ENCODE data around the gene AMBRA1.

AMBRA1 gene

DNA sequence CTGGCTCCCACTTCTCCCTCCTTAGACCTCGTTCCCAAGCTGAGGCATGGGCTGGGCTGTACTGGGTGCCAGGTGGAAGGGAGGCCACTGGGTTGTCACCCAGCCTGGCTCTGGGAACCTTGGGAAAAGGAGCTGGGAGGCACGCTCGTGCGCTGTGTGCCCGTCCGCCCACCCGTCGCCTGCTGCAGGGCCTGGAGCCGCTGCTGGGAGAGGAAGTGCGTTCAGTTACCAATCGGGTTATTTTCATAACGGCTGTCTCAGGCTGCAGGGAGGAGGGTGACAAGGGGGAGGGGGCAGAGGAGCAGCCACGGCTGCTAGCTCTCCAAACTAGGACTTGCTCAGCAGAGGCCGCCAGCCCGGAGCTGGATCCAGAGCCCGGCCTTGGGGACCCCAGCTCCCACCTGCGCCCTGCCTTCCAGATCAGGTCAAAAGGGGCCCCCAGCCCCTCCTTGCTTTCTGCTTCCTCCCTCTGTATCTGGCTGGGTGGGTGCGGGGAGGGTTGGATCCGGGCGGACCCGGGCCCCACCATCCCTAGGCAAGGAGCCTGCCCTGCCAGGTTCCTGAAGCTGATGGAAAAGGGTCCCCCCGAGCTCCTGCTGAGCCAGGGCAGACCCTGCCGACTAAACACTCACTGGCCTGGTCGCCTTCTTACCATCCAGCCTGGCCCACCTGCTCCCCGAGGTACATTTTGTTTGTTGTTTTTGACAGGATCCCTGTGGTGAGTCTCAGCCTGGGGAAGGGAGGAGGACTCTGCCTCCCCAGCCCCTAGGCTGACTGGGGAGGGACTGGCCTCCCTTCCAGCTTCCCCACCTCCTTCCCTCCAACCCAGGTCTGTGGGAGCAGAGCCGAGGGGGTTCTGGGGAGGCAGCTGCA lies 232.3 kb downstream of the AMBRA1 start:
- peak; percentile 85 for DNase-seq

DNA sequence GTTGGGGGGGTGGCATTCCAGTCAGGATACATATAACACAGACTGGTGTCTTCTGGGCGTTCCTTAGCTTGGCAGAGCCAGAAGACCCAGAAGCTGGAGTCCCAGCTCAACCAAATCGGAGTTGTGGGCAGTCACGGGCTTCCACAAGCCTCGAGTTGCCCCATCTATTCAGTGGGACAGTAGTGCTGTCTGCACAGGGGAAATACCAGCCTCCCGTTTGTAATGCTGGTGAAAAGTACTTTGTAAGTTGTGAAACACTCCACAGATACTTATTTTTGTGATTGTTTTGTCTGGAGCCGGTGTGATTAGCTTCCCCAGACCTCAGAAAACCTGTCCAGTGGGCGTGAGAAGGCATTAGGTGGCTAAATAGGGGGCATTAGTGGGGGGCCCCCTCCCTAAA lies 232.9 kb downstream of the AMBRA1 start:
- DNase-seq, result no peak

DNA sequence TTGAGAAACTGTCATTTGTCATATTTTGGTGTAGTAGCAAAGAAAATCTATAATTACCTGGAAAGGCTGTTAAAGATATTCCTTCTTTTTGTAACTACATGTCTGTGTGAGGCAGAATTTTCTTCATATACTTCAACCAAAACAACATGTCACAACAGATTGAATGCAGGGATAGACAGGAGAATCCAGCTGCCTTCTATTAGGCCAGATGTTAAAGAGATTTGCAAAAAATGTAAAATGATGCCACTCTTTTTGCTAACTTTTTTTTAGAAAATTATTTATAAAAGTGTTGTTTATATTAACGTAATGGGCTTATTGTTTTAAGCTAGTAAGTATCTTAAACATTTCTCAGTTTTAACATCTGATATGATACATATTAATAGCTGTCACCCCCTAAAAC lies 233.9 kb downstream of the AMBRA1 start:
- no peak for DNase-seq

DNA sequence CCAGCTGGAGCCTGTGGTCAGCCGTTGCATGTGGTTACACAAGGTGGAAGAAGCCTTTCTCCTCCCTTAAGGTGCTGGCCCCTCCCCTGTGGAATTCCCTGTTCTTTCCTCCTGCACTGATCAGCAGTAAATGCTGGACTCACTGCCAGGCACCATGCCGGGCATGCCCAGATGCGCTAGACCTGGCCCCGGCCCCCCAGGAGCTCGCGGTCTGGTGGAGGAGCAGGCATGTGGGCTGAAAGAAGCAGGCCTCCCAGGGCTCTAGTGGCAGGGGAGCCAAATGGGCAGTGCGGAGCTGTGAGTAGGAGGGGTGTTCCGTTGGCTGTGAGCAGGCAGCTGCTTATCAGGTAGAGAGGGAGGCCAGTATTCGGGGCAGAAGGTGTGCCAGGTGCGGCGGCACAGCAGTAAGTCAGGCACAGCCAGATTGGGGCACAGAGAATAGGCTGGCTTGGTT lies 236.3 kb downstream of the AMBRA1 start:
- DNase-seq, result no peak

DNA sequence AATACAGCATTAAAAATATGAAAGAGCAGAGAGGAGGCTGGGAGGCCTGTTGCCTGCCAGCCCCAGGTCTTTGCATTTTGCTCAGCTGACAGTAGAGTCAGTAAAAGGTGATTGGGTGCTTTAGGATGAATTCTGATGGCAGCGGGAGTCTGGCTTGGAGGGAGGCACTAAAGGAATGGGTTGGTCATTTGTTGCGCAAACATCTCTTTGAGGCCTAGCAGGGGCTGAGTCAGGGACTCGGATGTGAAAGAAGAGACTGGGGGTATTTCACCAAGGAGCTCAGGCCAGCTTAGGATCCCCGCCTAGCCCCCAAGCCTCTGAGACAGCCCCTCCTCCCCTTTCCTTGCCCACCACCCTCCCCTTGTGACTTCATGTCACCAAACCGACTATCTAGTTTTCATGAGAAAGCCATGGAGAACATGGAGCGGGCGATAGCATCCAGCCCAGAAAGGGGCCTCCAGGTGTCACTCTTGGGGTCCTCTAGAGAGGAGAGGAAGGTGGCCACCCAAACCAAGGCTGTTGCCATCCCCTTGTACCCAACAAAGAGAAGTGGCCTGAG lies 236.8 kb downstream of the AMBRA1 start:
- no peak for DNase-seq

DNA sequence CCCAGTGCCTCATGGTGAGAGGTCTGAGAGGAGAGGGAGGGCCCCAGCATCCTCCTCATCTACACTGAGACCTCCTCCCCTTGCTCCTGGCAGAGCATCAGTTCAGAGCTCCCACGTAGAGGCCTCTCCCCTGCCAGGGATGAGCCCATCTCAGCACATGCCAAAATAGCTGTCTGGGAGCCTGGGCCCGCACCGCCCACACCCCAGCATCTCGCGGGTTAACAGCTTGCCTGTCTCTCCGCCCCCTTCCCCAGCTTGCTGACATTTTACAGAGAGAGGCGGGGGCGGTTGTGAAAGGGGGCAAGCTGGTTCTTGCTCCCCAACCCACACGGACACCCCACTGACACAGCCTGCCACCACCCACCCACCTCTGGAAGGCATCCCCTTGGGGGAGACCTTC lies 240.1 kb downstream of the AMBRA1 start:
- DNase-seq, result peak; percentile 80

DNA sequence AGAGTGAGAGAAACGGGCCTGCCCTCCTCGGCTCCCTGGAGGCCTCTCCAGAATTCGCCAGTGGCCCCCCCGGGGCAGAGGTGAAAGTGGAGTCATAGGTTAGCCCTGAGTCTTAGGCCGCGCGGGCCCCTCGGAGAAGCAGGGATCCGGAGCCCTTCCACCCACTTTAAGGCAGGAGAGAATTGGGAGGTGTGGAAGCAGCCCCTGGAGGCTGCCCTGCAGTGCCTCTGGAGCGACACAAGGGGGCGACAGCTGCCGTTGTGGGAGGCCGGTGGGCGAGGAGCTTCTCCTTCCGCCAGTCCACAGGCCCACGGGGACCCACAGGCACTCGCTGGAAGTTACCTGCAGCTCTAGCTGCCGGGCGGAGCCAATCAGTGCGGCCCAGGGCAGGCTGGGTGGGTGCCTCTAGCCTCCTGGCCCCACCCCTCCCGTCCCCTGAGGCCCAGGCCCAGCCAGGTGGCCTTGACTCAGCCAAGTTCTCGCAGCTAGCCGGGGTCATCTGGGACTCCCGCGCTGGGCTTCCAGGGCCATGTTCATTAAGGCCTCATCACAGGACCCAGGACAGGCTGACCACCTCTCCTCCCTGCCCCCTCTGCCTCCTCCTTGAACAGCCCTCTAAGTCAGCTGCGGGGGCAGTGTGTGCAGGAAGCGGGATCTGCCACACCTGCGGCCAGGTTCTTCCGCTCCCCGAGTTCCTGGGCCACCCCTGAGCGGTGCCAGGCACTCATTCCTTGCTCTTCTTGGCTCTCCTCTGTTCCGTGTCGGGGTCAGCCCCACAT lies 241.6 kb downstream of the AMBRA1 start:
- peak; percentile 91 for DNase-seq

DNA sequence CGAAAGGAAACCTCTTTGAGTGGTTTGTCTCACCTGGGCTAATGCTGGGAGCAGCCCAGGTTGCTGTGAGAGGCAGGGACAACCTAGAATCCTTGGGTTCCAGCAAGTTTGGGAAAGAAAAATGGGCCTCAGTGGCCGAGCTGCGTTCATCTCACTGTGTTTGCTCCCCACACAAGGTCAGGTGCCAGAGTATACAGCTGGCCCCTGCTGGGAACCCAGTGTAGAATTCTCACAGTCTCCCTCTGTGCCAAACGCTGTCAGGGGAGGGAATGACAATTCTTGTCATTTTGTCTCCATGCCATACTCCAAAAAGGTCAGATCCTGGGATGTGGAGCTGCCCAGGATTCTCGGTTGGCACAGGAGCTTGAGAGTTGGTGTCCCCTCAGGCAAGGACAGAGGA lies 242.2 kb downstream of the AMBRA1 start:
- DNase-seq, result no peak

DNA sequence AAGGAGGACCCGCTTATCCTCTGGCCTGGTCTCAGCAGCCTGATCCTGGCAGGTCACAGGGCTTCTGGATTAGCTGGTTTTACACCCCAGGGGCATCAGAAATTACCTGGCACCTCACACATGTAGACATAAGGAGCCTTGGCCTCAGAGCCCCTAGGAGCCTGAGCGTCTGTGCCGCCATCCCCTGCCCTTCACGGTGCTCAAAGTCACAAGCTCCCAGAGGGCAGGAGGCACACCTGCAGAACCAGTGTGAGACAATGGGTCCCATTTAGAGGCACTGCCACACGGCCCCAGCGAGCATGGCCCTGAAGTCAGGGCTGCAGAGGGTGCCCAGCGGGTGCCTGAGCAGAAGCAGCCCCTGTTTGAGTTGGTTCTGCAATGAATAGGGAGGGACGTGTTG lies 242.7 kb downstream of the AMBRA1 start:
- no peak for DNase-seq

DNA sequence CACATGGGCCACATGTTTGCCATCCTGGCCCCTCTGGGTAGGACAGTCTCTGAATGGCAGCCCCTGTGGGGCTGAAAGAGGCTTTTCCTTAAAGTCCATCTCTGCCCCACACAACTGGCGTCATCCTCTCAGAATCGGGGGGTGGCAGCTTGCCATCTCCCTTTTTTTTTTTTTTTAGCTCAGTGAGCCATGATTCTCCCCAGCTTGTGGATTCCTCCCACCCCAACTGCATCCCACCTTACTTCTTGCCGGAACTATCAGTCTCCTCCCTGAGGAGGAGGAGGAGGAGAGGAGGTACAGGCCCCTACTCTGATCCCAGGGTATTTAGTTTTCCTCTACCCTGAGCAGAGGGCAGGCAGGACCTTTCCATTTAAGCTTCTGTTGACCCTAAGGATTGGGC lies 243.1 kb downstream of the AMBRA1 start:
- no peak for DNase-seq

DNA sequence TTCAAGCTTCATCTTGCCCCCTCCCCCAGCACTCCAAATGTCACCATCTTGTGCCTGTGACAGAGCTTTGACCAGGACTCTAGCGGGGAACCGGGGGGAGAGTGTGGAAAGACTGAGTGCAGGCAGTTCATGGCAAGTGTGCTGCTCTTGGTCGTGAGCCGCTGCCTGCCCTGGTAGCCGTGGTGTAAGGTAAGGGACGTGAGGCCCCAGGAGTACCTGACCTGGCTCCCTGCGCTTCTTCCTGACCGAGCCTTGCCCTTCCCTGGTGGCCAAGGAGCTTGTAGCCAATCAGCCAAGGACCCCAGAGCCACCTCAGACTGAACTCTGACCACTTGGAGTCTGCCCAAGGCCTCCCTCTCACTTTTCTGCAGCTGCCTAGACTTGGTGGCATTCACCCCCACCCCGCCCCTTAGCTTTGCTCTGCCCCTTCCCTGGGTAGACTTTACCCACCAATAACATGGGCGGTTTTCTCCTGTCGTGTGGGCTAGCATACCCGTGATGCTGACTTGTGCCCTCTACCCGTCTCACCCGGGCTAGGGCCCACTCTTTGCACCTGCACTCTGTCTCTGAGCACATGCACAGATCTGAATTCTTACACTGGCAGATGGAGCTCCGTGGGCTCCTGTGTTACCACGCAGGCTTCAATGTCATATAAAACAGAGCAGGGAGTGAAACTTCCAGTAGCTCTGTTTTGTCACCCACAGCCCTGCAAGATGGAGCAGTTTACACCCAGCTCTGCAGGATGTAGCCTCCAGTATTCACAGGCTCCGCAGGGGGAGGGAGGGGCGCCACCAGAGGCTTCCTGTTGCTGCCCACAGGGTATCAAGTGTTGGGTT lies 245.0 kb downstream of the AMBRA1 start:
- DNase-seq, result peak; percentile 83

DNA sequence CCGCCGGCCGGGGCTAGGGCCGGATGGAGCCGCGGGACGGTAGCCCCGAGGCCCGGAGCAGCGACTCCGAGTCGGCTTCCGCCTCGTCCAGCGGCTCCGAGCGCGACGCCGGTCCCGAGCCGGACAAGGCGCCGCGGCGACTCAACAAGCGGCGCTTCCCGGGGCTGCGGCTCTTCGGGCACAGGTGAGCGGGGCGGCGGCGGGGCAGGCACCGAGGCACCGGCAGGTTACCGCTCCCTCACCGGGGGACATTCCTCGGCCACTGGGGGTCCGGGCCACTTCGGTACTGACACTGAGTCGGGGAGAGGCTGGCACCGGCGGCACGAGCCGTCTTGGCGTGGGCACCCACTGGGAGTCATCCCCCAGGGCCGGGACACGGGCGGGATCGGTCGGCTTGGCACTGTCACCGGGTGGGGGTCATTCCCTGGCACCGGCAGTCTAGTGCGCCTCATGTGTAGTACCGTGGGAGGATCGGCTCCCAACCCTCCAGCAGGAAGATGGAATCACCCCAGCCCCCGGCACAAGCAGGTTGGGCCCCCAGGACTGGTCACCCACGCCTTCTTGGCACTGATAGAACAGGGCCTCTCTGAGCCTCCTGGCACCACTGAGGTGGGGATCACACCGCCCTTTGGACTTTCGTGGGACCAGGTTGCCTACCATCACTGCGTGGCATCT lies 246.0 kb downstream of the AMBRA1 start:
- DNase-seq, result peak; percentile 79

DNA sequence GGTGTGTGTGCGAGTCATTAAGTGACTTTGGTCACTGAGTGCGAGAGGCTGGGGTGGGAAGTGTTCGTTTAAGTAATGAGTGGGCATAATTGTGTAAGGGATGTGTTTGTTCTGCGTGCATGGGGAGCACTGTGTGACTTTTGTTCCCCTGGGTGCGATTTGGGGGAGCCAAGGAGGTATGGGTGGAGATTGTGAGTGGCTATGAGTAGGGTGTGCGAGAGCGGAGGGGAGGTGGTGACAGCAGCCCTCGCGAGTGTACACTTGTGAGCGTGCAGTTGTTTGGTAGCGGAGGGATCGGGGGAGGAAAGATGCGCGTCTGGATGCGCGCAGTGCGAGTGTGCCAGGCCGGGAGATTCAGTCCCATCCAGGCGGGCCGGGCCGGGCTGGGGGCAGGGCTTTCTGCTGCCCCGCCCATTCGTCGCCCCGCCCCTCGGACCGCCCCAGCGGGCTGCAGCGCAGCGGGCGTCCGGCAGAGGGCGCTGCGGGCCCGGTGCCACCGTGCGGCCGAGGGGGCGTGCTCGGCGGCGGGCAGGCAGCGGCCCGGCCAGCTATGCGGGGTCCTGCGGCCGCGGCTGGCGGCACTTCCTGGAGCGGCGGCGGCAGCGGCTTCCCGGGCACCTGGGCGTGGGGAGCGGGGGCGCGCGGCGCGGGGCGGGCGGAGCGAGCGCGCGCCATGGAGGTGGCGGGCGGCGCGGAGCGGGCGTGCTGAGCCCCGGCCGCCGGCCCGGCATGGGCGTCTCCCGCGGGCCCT lies 246.8 kb downstream of the AMBRA1 start, which contains the start of gene DGKZ:
TSS of gene DGKZ (plus strand) at position 578 of the 751 bp plus-strand sequence. CDS start 197 bp downstream, outside the sequence.
- peak; percentile 96 for DNase-seq

Data from activated effector memory CD4-positive, alpha-beta T cell treated with anti-CD3 and anti-CD28 coated beads, Interleukin-2, amount 50 U/mL, for 16 hours (primary cell).